ENCODE measurements around the gene NPRL2. TPM values are rescaled to one million over a fixed set of nuclear protein-coding genes. Genes with fewer than 3 reads are reported as not detected.

Gene NPRL2
- 23.8 and 27.6 TPM in 2 replicates for total RNA-seq

DNA sequence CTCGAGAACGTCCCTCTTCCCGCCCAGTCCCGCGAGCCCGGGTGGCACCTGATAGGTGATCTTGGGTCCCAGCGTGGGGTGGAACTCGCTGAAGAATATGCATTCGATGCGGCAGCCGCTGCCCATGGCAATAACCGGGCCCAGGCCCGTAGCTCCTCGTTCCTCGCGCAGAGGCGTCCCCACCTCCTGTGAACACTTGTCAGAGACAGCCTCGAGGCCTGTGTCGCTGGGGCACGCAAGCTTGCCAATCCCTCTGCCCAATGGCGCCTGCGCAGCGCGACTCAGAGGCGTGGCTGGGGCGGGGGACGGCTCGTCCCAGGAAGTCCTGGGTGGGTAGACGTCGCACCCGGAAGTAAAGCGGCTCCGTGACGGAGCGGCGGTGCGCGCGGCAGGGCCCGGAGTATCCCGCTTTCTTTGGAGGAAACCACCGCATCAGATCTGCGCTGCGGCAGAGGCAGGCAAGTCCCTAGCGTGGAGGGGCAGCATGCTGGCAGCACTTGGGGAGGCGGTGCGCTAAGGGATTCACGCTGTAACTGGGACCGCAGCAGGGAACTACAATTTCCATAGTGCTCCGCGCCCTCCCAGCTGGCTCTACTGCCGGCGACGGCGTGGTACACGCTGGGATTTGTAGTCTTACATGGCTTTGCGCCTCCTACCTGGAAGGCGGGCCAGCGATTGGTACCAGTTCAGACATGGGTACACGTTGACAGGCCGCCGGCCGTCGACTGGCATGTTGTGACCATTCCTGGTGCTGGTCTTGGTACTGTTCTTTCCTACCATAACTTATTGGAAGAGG is at the start of gene NPRL2, which contains the start of gene CYB561D2:
NPRL2 (minus strand) TSS at position 249 of the 796 bp plus-strand sequence; CDS start at position 126, 123 bp downstream.
CYB561D2 (plus strand) TSS at position 336 of the 796 bp plus-strand sequence. CDS start 572 bp downstream, outside the sequence.

GRCh38 chr3:50358911-50359759 is 8.6 kb upstream of the NPRL2 start, which contains the start of gene TMEM115:
Gene TMEM115 (minus strand): TSS chr3:50359521. CDS start chr3:50359063, 458 bp downstream.

GRCh38 chr3:50345586-50346234 is 4.9 kb downstream of the NPRL2 start, which contains the start of gene ZMYND10:
Gene ZMYND10 (minus strand): TSS chr3:50345732. CDS start chr3:50345579, 153 bp downstream.

GRCh38 chr3:50340448-50341329 is 9.9 kb downstream of the NPRL2 start, which contains the start of gene RASSF1:
Gene RASSF1 (minus strand): TSS chr3:50340836. CDS start chr3:50340805, 31 bp downstream.

GRCh38 chr3:50327943-50328691 is 22.5 kb downstream of the NPRL2 start, which contains the start of gene TUSC2:
Gene TUSC2 (minus strand): TSS chr3:50328223. CDS start chr3:50328099, 124 bp downstream.

GRCh38 chr3:50322386-50323091 is 28.0 kb downstream of the NPRL2 start, which contains the start of gene HYAL2:
Gene HYAL2 (minus strand): TSS chr3:50322745. CDS start chr3:50320489, 2,256 bp downstream.

GRCh38 chr3:50303013-50303815 is 47.4 kb downstream of the NPRL2 start, which contains the start of gene HYAL1:
Gene HYAL1 (minus strand): TSS chr3:50303574. CDS start chr3:50302956, 618 bp downstream.

DNA sequence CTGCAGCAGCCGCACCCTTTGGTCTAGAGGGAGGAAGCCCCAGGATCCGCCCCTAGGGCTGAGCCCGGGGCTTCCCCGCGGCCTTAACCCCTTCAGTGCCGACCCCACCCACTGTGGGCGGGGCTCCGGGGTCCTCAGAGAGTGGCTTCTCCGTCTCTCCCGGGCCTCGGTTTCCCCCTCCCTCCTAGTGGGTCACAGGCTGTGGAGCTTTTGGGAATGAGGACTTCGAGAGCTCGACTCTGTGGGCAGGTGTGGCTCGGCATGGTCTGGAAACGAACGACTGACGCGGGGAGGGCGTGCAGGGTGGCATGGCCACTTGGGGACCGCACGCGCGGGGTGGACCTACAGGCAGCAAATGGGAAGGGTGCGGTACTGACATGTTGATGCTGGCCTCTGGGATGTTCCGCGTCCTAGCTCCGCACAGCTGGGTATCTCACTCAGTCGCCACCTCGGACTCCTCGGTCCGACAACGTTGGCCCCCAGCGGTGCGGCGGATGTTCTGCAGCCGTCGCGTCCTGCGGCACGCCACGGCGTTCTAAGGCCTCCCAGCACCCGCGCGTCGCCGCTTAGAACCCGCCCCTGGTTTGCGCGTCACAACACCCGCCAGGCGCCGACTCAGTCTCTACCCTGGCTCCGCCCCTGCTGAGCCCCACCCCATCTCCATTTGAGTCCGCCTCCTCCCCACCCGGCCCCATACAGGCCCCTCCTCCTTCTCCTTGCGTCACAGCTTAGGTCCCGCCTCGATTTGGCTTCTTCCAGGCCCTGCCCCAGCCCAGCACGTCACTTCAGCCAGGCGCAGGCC is 51.5 kb downstream of the NPRL2 start, which contains the start of the genes HYAL3 and NAA80:
HYAL3 (minus strand) TSS at position 570 of the 802 bp plus-strand sequence. CDS start 3,803 bp downstream, outside the sequence.
NAA80 (minus strand) TSS at position 570 of the 802 bp plus-strand sequence. CDS start 1,942 bp downstream, outside the sequence.

Other genes starting within 250 kb of the NPRL2 start
- gene SEMA3F, start 195.5 kb downstream of the NPRL2 start, total RNA-seq = 0.25 and 0.55 TPM in 2 replicates
- not detected in 2 replicates for gene GNAT1, start 159.2 kb downstream of the NPRL2 start, total RNA-seq
- gene SLC38A3, start 145.5 kb downstream of the NPRL2 start, total RNA-seq = not detected in 2 replicates
- 226 and 259 TPM in 2 replicates for gene GNAI2, start 114.6 kb downstream of the NPRL2 start, total RNA-seq
- gene SEMA3B, start 81.6 kb downstream of the NPRL2 start, total RNA-seq = 6.8 and 29.5 TPM in 2 replicates
- gene LSMEM2, start 71.7 kb downstream of the NPRL2 start, total RNA-seq = not detected in 2 replicates
- gene IFRD2, start 58.3 kb downstream of the NPRL2 start, total RNA-seq = 69.5 and 109 TPM in 2 replicates
- 3.0 and 3.2 TPM in 2 replicates for gene HYAL3, start 51.4 kb downstream of the NPRL2 start, total RNA-seq
- 3.4 and 4.6 TPM in 2 replicates for gene NAA80, start 51.4 kb downstream of the NPRL2 start, total RNA-seq
- gene HYAL1, start 47.2 kb downstream of the NPRL2 start, total RNA-seq = 0.50 and 0.66 TPM in 2 replicates
- 65.6 and 66.0 TPM in 2 replicates for gene HYAL2, start 28.0 kb downstream of the NPRL2 start, total RNA-seq
- gene TUSC2, start 22.6 kb downstream of the NPRL2 start, total RNA-seq = 17.0 and 17.6 TPM in 2 replicates
- 36.9 and 42.8 TPM in 2 replicates for gene RASSF1, start 9.9 kb downstream of the NPRL2 start, total RNA-seq
- gene ZMYND10, start 5.0 kb downstream of the NPRL2 start, total RNA-seq = 1.2 and 2.3 TPM in 2 replicates
- gene CYB561D2, start 87 bp upstream of the NPRL2 start, total RNA-seq = 31.2 and 39.6 TPM in 2 replicates
- 38.7 and 44.0 TPM in 2 replicates for gene TMEM115, start 8.7 kb upstream of the NPRL2 start, total RNA-seq
- gene CACNA2D2, start 152.9 kb upstream of the NPRL2 start, total RNA-seq = under 0.01 TPM in 2 replicates
- gene C3orf18, start 217.0 kb upstream of the NPRL2 start, total RNA-seq = 12.9 and 20.2 TPM in 2 replicates
- gene HEMK1, start 218.7 kb upstream of the NPRL2 start, total RNA-seq = 24.0 and 30.0 TPM in 2 replicates